ENCODE results near the gene NELFB. TPM values are rescaled to one million over a fixed set of nuclear protein-coding genes. Genes with fewer than 3 reads are reported as not detected.

Gene NELFB
- total RNA-seq, 1 experiment from 2014 or later, result 95.0 TPM

- TF ChIP-seq ATF6 (CRISPR knock-in tag; IDR thresholded peaks at IDR 0.05) (no peak), TEAD4 (CRISPR knock-in tag; IDR thresholded peaks at IDR 0.05) (no peak), MXD4 (CRISPR knock-in tag; IDR thresholded peaks at IDR 0.05; ENCODE audit: borderline replicate concordance) (no peak), ZNF396 (CRISPR knock-in tag; IDR thresholded peaks at IDR 0.05; ENCODE audit: borderline replicate concordance) (no peak), TEAD1 (CRISPR knock-in tag; IDR thresholded peaks at IDR 0.05) (no peak), ZBTB43 (CRISPR knock-in tag; IDR thresholded peaks at IDR 0.05) (no peak), RELA (CRISPR knock-in tag; IDR thresholded peaks at IDR 0.05; ENCODE audit: borderline replicate concordance) (peak; percentile 20; the same call in 1 of the 2 replicates), ZNF232 (CRISPR knock-in tag; IDR thresholded peaks at IDR 0.05) (no peak), ZNF263 (CRISPR knock-in tag; IDR thresholded peaks at IDR 0.05; ENCODE audit: low read depth) (no peak), PRDM15 (CRISPR knock-in tag; IDR thresholded peaks at IDR 0.05) (no peak), GABPB1 (CRISPR knock-in tag; IDR thresholded peaks at IDR 0.05) (peak; percentile 48), ARID4B (CRISPR knock-in tag; IDR thresholded peaks at IDR 0.05; ENCODE audit: borderline replicate concordance) (no peak), ATF1 (CRISPR knock-in tag; IDR thresholded peaks at IDR 0.05) (no peak), ZNF317 (CRISPR knock-in tag; IDR thresholded peaks at IDR 0.05; ENCODE audit: borderline replicate concordance, low read depth) (no peak), ZNF416 (CRISPR knock-in tag; IDR thresholded peaks at IDR 0.05) (no peak), ZNF671 (CRISPR knock-in tag; IDR thresholded peaks at IDR 0.05) (no peak), ZNF281 (CRISPR knock-in tag; IDR thresholded peaks at IDR 0.05) (no peak), JAZF1 (CRISPR knock-in tag; IDR thresholded peaks at IDR 0.05) (no peak)
- TF ChIP-seq, protein P1, sequence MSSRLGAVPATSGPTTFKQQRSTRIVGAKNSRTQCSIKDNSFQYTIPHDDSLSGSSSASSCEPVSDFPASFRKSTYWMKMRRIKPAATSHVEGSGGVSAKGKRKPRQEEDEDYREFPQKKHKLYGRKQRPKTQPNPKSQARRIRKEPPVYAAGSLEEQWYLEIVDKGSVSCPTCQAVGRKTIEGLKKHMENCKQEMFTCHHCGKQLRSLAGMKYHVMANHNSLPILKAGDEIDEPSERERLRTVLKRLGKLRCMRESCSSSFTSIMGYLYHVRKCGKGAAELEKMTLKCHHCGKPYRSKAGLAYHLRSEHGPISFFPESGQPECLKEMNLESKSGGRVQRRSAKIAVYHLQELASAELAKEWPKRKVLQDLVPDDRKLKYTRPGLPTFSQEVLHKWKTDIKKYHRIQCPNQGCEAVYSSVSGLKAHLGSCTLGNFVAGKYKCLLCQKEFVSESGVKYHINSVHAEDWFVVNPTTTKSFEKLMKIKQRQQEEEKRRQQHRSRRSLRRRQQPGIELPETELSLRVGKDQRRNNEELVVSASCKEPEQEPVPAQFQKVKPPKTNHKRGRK (CRISPR knock-in tag; IDR thresholded peaks at IDR 0.05; ENCODE audit: borderline replicate concordance), result no peak
- TF ChIP-seq, protein P2, sequence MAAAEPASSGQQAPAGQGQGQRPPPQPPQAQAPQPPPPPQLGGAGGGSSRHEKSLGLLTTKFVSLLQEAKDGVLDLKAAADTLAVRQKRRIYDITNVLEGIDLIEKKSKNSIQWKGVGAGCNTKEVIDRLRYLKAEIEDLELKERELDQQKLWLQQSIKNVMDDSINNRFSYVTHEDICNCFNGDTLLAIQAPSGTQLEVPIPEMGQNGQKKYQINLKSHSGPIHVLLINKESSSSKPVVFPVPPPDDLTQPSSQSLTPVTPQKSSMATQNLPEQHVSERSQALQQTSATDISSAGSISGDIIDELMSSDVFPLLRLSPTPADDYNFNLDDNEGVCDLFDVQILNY (CRISPR knock-in tag; IDR thresholded peaks at IDR 0.05), result peak; percentile 78; the same call in 1 of the 2 replicates
- TF ChIP-seq, protein P3, sequence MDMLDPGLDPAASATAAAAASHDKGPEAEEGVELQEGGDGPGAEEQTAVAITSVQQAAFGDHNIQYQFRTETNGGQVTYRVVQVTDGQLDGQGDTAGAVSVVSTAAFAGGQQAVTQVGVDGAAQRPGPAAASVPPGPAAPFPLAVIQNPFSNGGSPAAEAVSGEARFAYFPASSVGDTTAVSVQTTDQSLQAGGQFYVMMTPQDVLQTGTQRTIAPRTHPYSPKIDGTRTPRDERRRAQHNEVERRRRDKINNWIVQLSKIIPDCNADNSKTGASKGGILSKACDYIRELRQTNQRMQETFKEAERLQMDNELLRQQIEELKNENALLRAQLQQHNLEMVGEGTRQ (CRISPR knock-in tag; IDR thresholded peaks at IDR 0.05), result no peak
Measured at GRCh38 chr9:137277329-137278041, 22.4 kb downstream of the NELFB start, which contains the start of gene TOR4A (continued).

All from WTC11 (cell line).